ENCODE data around the gene CXorf66.
"Not testable (repeated sequence)": the region's sequence is repeated elsewhere in the genome, so short reads cannot be mapped to it uniquely, and the experiment has no call there.

CXorf66 gene

DNA sequence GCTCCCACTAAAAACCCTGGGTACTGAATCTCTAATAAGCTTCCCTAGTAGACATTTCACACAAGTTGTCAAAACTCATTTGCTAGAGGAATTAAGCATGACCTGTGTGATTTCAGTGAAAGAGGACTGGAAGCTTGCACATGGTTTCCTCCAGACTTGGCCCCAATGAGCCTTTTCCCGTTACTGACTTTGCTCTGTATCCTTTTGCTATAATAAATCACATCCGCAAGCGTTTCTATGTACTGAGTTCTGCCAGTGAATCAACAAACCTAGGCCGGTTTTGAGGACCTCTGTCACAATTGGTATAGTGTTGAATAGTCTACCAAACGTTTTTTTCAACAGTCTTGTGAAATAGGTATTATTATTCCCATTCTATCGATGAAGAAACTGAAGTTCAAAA, 40.6 kb downstream of the CXorf66 start:
- no peak overlapping the region for H3K4me2 ChIP-seq (ENCODE audit: insufficient read depth, low read length)
- peaks cover 59% of the 10 kb centered on the region for H3K79me2 ChIP-seq (ENCODE audit: insufficient read depth, low read length)
- no peak overlapping the region for H3K9ac ChIP-seq (ENCODE audit: low read depth, low read length)

DNA sequence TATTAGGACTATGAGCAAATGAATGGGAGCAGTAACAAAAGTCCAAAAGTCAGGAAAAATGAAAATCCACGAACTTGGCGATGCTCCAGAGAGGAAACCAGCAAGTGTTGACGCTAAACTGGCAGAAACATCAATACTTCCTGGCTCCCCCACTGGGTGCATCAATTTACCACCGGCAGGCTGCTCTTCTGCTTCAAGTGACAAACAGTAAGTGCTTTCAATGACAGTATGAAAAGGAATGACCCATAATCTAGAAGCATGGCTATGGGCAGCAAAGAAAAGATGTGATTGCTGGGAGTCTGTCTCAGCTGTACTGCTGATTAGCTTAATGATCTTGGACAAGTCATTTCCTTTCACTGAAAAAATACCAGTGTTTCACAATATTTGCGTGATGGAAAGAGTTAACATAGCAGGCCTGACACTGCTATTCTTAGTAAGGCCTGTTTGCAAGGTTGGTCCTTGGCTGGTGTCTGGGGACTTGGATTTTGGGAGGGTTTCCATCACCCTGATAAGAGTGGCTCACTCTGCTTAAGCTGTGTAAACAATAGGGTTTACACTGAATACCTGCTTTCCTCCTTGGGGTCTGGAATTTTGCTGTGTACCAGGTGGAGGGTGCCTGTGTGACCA, 41.1 kb downstream of the CXorf66 start:
- Histone ChIP-seq H3K79me2 (ENCODE audit: insufficient read depth, low read length) (peaks cover 55% of the 10 kb centered on the region), H3K4me3 (ENCODE audit: low read depth in 1 of 2, low read length in 2 of 2) (no peak overlapping the region), H3K4me1 (ENCODE audit: insufficient read depth, low read length) (no peaks in the 10 kb centered on the region), H3K36me3 (ENCODE audit: insufficient read depth, low read length) (no peaks in the 10 kb centered on the region), H3K4me2 (ENCODE audit: insufficient read depth, low read length) (no peak overlapping the region), H3K9ac (ENCODE audit: low read depth, low read length) (no peak overlapping the region), H4K20me1 (ENCODE audit: insufficient read depth, low read length) (peaks cover 13% of the 10 kb centered on the region; the same call in 1 of the 2 replicates), H3K27me3 (ENCODE audit: insufficient read depth, low read length, poor library complexity) (no peaks in the 10 kb centered on the region), H3K27ac (ENCODE audit: low read length) (no peak overlapping the region), H3K9me3 (ENCODE audit: insufficient read depth, low read length, severe bottlenecking) (no peaks in the 10 kb centered on the region), H2AFZ (ENCODE audit: low read depth, low read length) (no peak overlapping the region)
- no peak for TF ChIP-seq EZH2 (IDR thresholded peaks at IDR 0.05; ENCODE audit: borderline replicate concordance, low read depth, low read length, severe bottlenecking)
- TF ChIP-seq, protein P1, sequence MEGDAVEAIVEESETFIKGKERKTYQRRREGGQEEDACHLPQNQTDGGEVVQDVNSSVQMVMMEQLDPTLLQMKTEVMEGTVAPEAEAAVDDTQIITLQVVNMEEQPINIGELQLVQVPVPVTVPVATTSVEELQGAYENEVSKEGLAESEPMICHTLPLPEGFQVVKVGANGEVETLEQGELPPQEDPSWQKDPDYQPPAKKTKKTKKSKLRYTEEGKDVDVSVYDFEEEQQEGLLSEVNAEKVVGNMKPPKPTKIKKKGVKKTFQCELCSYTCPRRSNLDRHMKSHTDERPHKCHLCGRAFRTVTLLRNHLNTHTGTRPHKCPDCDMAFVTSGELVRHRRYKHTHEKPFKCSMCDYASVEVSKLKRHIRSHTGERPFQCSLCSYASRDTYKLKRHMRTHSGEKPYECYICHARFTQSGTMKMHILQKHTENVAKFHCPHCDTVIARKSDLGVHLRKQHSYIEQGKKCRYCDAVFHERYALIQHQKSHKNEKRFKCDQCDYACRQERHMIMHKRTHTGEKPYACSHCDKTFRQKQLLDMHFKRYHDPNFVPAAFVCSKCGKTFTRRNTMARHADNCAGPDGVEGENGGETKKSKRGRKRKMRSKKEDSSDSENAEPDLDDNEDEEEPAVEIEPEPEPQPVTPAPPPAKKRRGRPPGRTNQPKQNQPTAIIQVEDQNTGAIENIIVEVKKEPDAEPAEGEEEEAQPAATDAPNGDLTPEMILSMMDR (IDR thresholded peaks at IDR 0.05; ENCODE audit: borderline replicate concordance, extremely low read depth, low read length, poor library complexity, severe bottlenecking): no peak
- DNase-seq (no peak), ATAC-seq (ENCODE audit: insufficient read depth, low read depth) (no peak)

More for the DNA sequence above, 40.6 kb downstream of the CXorf66 start:
- H2AFZ ChIP-seq (ENCODE audit: low read depth, low read length): no peak overlapping the region
- H3K27me3 ChIP-seq (ENCODE audit: insufficient read depth, low read length, poor library complexity): no peaks in the 10 kb centered on the region
- ATAC-seq (ENCODE audit: insufficient read depth, low read depth): no peak
- peaks cover 13% of the 10 kb centered on the region; the same call in 1 of the 2 replicates for H4K20me1 ChIP-seq (ENCODE audit: insufficient read depth, low read length)
- H3K27ac ChIP-seq (ENCODE audit: low read length): no peak overlapping the region
- TF ChIP-seq, protein P1 (IDR thresholded peaks at IDR 0.05; ENCODE audit: borderline replicate concordance, extremely low read depth, low read length, poor library complexity, severe bottlenecking): no peak
- TF ChIP-seq EZH2 (IDR thresholded peaks at IDR 0.05; ENCODE audit: borderline replicate concordance, low read depth, low read length, severe bottlenecking): no peak
- H3K9me3 ChIP-seq (ENCODE audit: insufficient read depth, low read length, severe bottlenecking): no peaks in the 10 kb centered on the region
- DNase-seq: no peak
- no peak overlapping the region for H3K4me3 ChIP-seq (ENCODE audit: low read depth in 1 of 2, low read length in 2 of 2)
- no peaks in the 10 kb centered on the region for H3K36me3 ChIP-seq (ENCODE audit: insufficient read depth, low read length)
- peaks cover 1% of the 10 kb centered on the region; the same call in 1 of the 2 replicates for H3K4me1 ChIP-seq (ENCODE audit: insufficient read depth, low read length)

DNA sequence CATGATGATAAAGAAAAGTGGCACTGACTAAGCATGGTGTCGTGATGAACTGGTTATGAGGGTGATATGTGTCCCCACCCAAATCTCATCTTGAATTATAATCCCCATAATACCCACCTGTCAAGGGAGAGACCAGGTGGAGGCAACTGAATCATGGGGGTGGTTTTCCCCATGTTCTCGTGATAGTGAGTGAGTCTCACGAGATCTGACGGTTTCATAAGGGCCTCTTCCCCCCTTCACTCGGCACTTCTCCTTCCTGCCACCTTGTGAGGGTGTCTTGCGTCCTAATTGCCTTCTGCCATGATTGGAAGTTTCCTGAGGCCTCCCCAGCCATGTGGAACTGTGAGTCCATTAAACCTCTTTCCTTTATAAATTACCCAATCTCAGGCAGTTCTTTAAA, 44.2 kb downstream of the CXorf66 start:
- not testable (repeated sequence) for H3K4me1 ChIP-seq (ENCODE audit: insufficient read depth, low read length); H2AFZ ChIP-seq (ENCODE audit: low read depth, low read length); H3K9ac ChIP-seq (ENCODE audit: low read depth, low read length); H3K9me3 ChIP-seq (ENCODE audit: insufficient read depth, low read length, severe bottlenecking); H3K27ac ChIP-seq (ENCODE audit: low read length); H3K4me2 ChIP-seq (ENCODE audit: insufficient read depth, low read length); H3K27me3 ChIP-seq (ENCODE audit: insufficient read depth, low read length, poor library complexity); H3K36me3 ChIP-seq (ENCODE audit: insufficient read depth, low read length); H3K4me3 ChIP-seq (ENCODE audit: low read depth in 1 of 2, low read length in 2 of 2); ATAC-seq (ENCODE audit: insufficient read depth, low read depth); DNase-seq
- peaks cover 35% of the 10 kb centered on the region for H3K79me2 ChIP-seq (ENCODE audit: insufficient read depth, low read length)
- H4K20me1 ChIP-seq (ENCODE audit: insufficient read depth, low read length): peaks cover 13% of the 10 kb centered on the region; the same call in 1 of the 2 replicates

DNA sequence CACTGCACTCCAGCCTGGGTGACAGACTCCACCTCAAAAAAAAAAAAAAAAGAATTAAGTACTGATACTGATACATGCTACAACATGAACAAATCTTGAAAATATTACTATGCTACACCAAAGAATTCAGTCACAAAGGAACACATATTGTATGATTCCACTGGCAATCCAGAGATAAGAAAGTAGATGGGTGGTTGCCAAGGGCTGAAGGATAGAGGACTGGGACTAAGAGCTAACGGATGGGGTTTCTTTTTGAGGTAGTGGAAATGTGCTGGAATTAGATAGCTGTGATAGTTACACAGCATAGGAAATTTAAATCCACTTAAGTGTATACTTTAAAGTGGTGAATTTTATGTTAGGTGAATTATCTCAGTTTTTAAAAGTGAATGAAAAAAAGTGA, 45.0 kb downstream of the CXorf66 start:
- H3K9me3 ChIP-seq (ENCODE audit: insufficient read depth, low read length, severe bottlenecking): no peaks in the 10 kb centered on the region
- no peak for ATAC-seq (ENCODE audit: insufficient read depth, low read depth)
- DNase-seq: no peak
- H2AFZ ChIP-seq (ENCODE audit: low read depth, low read length): no peak overlapping the region
- no peaks in the 10 kb centered on the region for H3K27me3 ChIP-seq (ENCODE audit: insufficient read depth, low read length, poor library complexity)
- peaks cover 29% of the 10 kb centered on the region for H3K79me2 ChIP-seq (ENCODE audit: insufficient read depth, low read length)
- H4K20me1 ChIP-seq (ENCODE audit: insufficient read depth, low read length): peaks cover 11% of the 10 kb centered on the region; the same call in 1 of the 2 replicates
- TF ChIP-seq, protein P1 (IDR thresholded peaks at IDR 0.05; ENCODE audit: borderline replicate concordance, extremely low read depth, low read length, poor library complexity, severe bottlenecking): no peak
- TF ChIP-seq EZH2 (IDR thresholded peaks at IDR 0.05; ENCODE audit: borderline replicate concordance, low read depth, low read length, severe bottlenecking): no peak
- H3K27ac ChIP-seq (ENCODE audit: low read length): no peak overlapping the region
- no peak overlapping the region for H3K4me3 ChIP-seq (ENCODE audit: low read depth in 1 of 2, low read length in 2 of 2)
- H3K4me2 ChIP-seq (ENCODE audit: insufficient read depth, low read length): no peak overlapping the region
- no peaks in the 10 kb centered on the region for H3K4me1 ChIP-seq (ENCODE audit: insufficient read depth, low read length)
- no peak overlapping the region for H3K9ac ChIP-seq (ENCODE audit: low read depth, low read length)
- H3K36me3 ChIP-seq (ENCODE audit: insufficient read depth, low read length): no peaks in the 10 kb centered on the region

All from DND-41 (cell line).